A549 (cell line): Measurements from ENCODE around the gene GPR37L1.

Source experiments
- BHLHE40 ChIP-seq: IDR thresholded peaks from 2 replicates; pipeline ENCODE4 v1.6.1; 2012; ENCODE audit warnings: low read depth, low read length, inconsistent platforms
- CHD2 ChIP-seq: fragments of 150-350 bp; IDR thresholded peaks from 2 replicates; pipeline ENCODE4 v1.6.1; 2014; ENCODE audit warnings: low read length; ENCODE audit not compliant: partially characterized antibody
- CHD4 ChIP-seq: fragments of 200-600 bp; sonication (generic); IDR thresholded peaks from 2 replicates; pipeline ENCODE4 v1.6.1; 2016; ENCODE audit warnings: antibody characterized with exemption, mild to moderate bottlenecking, borderline replicate concordance
- HOXA7 ChIP-seq: fragments of 250-450 bp; sonication (Bioruptor Pico); IDR thresholded peaks from 2 replicates; pipeline ENCODE4 v1.5.0; 2020; ENCODE audit warnings: mild to moderate bottlenecking, moderate library complexity
- KDM1A ChIP-seq: fragments of 200-600 bp; sonication (generic); IDR thresholded peaks from 2 replicates; pipeline ENCODE4 v1.6.1; 2016; ENCODE audit warnings: low read depth, mild to moderate bottlenecking
- MAFK ChIP-seq: fragments of 450-650 bp; IDR thresholded peaks from 2 replicates; pipeline ENCODE4 v1.6.1; 2014; ENCODE audit not compliant: partially characterized antibody
- POLR2A ChIP-seq: IDR thresholded peaks from 2 replicates; pipeline ENCODE4 v1.6.1; 2012; ENCODE audit warnings: mild to moderate bottlenecking, low read length
- RAD21 ChIP-seq, 2 experiments: fragments of >200 bp in 1 of 2; sonication (Bioruptor Twin) in 1 of 2; formaldehyde crosslinking in 1 of 2; IDR thresholded peaks in 1 of 2; conservative IDR thresholded peaks in 1 of 2; 2 replicates in 1 of 2; 3 replicates in 1 of 2; pipeline ENCODE4 v1.6.1; 2012 to 2018; ENCODE audit warnings: inconsistent platforms in 1 of 2
- USF2 ChIP-seq: fragments of 450-650 bp; IDR thresholded peaks from 2 replicates; pipeline ENCODE4 v1.6.1; 2014; ENCODE audit warnings: antibody characterized with exemption
- ZFP36 ChIP-seq: fragments of 450-650 bp; IDR thresholded peaks from 2 replicates; pipeline ENCODE4 v1.6.1; 2014; ENCODE audit warnings: borderline replicate concordance; ENCODE audit not compliant: partially characterized antibody
- TF ChIP-seq, protein P1 (sequence below): fragments of >200 bp; sonication (Bioruptor Twin); formaldehyde crosslinking; IDR thresholded peaks from 3 replicates; pipeline ENCODE4 v1.5.1; 2016
- TF ChIP-seq, protein P2 (sequence below): fragments of >200 bp; sonication (Bioruptor Twin); formaldehyde crosslinking; IDR thresholded peaks from 3 replicates; pipeline ENCODE4 v1.6.1; 2016
- TF ChIP-seq, protein P3 (sequence below): IDR thresholded peaks from 2 replicates; pipeline ENCODE4 v1.6.1; 2012

- TF ChIP-seq, protein P1, sequence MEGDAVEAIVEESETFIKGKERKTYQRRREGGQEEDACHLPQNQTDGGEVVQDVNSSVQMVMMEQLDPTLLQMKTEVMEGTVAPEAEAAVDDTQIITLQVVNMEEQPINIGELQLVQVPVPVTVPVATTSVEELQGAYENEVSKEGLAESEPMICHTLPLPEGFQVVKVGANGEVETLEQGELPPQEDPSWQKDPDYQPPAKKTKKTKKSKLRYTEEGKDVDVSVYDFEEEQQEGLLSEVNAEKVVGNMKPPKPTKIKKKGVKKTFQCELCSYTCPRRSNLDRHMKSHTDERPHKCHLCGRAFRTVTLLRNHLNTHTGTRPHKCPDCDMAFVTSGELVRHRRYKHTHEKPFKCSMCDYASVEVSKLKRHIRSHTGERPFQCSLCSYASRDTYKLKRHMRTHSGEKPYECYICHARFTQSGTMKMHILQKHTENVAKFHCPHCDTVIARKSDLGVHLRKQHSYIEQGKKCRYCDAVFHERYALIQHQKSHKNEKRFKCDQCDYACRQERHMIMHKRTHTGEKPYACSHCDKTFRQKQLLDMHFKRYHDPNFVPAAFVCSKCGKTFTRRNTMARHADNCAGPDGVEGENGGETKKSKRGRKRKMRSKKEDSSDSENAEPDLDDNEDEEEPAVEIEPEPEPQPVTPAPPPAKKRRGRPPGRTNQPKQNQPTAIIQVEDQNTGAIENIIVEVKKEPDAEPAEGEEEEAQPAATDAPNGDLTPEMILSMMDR, result no peak
- TF ChIP-seq POLR2A (no peak), MAFK (no peak), CHD4 (no peak), USF2 (no peak), KDM1A (no peak), ZFP36 (no peak), CHD2 (no peak), HOXA7 (no peak), BHLHE40 (no peak), RAD21 (conservative IDR thresholded peaks at IDR 0.05 in 1 of 2, IDR thresholded peaks at IDR 0.05 in 1 of 2) (no peak)
- TF ChIP-seq, protein P2, sequence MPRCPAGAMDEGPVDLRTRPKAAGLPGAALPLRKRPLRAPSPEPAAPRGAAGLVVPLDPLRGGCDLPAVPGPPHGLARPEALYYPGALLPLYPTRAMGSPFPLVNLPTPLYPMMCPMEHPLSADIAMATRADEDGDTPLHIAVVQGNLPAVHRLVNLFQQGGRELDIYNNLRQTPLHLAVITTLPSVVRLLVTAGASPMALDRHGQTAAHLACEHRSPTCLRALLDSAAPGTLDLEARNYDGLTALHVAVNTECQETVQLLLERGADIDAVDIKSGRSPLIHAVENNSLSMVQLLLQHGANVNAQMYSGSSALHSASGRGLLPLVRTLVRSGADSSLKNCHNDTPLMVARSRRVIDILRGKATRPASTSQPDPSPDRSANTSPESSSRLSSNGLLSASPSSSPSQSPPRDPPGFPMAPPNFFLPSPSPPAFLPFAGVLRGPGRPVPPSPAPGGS, result no peak
- TF ChIP-seq, protein P3, sequence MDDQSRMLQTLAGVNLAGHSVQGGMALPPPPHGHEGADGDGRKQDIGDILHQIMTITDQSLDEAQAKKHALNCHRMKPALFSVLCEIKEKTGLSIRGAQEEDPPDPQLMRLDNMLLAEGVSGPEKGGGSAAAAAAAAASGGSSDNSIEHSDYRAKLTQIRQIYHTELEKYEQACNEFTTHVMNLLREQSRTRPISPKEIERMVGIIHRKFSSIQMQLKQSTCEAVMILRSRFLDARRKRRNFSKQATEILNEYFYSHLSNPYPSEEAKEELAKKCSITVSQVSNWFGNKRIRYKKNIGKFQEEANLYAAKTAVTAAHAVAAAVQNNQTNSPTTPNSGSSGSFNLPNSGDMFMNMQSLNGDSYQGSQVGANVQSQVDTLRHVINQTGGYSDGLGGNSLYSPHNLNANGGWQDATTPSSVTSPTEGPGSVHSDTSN, result no peak
Observed at GRCh38 chr1:202146993-202147392, 24.3 kb downstream of the GPR37L1 start.
